NOMO-1 treated with DMSO at 0.1 percent for 48 hours (cell line): ENCODE data around the gene RPS14.

ENCODE experiments used
- DNase-seq: peaks from one replicate; lab custom pipeline; 2025; ENCODE audit not compliant: unreplicated experiment; lab: John Stamatoyannopoulos, UW

Gene RPS14

DNA sequence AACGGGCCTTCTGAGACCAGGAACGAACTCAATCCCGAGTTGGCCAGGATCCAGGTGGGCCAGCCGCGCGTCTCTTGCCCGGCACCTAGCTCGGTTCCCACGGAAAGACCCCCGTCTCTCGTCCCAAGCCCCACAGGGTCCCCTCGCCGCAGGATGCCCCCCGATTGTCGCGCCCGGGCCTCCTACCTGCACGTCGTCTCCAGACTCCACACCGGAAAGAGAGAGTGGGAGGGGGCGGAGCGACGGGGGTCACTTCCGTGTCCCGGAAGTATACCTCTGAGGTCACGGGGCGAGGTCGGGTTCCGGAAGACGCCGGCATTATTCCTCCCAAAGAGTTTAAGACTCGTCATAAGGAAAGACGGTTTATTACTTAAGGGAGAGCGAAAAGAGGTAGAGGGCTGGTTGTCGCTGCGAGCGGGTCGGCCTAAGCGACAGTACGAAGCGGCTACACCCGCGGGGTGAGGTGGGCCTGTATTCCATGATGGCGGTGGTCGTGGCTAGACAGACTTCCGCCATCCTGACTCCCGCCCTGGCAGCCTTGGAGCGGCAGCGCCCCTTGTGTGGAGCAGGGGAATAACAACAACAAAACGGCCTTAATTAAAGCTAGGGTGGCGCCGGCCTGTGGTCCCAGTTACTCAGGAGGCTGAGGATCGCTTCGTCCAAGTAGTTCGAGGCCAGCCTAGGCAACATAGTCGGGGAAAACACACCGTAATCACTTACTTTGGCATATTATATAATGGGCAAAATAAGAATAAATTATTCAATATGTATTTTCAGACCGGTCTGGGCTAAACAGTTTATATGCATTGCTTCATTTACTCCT is at the start of gene RPS14:
RPS14 (minus strand) TSS at position 223 of the 823 bp plus-strand sequence. CDS start 2,006 bp downstream, outside the sequence.
- DNase-seq, result peak; percentile 86

DNA sequence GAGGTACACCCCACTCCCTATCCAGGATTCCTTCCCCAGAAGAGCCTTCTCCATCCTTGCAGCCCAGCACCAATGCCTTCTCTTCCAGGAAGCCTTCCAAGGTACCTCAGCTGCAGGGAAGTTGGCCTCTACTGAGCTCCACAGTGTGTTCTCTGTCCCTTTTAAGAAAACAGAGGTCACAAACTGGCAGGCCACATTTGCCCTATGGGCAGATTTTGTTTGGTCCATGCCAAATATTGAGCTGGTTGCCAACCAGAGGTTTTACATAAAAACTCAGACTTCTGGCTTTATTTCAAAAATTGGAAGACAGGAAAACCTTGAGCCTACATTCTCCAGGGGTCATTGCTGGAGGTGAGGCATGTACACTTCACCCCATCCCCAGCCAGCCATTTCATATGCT is 49.4 kb upstream of the RPS14 start:
- no peak for DNase-seq

DNA sequence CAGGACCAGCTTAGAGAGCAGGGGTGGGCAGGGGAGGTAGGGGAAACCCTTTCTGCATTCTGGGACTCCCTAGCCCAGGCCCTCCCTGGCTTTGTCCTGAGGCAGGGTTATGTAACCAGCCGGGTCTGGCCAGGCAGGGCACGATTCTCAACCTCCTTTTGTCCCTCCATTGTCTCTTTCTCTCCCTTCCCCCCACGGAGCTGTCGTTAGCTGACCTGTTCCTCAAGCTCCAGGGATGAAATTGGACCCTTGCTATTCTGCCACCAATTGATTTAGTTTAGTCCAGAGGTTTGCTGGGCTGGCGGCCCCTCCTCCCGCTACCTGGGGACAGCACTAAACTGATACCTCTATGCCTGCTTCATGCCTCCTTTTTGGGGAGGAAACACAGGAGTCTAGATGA is 49.0 kb upstream of the RPS14 start:
- DNase-seq, result no peak

DNA sequence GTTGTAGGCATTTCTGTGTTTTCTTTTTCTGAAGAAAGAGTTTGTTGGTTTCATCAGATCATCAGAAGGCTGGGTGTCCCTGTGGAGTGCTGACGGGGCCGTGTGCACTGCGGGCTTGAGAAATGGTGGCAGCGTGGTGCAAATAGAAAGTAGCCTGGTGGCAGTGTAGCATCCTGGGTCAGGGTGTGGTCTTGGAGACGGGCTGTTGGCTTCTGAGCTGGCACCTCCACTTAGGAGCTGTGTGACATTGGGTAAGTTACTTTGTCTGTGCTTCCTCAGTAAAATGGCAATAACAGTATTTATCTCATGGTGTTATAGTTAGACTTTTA is 48.4 kb upstream of the RPS14 start:
- DNase-seq, result no peak

DNA sequence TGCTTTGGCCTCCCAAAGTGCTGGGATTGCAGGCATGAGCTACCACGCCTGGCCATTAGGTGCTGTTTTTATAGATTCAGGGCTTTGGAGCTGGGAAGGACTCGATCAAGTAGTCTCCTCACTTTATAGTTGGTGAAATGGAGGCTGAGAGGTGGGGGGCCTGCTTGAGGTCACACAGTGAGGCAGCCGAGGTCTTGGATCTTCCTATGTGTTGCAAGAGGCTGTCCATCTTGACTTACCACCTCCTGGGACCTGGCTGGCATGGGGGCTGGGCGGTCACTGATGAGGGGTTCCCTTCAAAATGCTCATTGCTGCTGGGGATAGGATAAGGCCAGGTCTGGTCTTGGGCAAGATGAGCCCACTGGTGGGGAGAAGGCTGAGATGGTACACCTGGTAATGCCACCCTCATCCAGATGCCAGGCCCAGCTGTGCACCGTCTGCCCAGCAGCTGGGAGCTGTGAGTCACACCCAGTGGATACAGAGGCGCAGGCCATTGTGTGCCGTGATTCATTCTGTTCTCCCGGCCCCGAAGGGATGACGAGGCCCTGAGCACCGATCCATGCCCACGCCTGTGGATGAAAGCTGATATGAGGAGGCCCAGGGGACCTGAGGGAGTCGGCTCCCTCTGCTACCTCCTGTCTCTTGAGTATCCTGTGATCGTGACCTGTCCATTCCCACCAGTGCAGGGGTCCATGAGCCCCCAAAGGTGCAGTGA is 47.9 kb upstream of the RPS14 start:
- DNase-seq, result no peak

DNA sequence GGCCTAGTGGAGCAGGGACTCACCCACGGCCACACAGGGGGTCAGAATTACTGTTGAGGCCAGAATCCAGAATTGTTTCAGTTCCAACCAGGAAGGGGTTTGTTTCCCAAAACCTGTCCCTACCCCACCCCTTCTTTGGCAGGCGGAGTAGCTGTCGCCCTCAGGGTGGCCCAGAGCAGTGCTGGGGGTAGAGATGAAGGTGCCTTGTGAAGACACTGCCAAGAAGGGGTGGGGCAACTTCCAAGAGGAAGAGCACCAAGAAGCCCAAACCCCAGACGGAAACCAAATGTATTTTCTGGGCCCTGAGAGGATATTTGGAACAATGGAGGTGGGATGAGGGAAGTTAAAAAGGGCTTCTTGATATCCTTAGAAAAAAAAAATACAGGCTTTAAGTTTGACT is 47.0 kb upstream of the RPS14 start:
- no peak for DNase-seq

DNA sequence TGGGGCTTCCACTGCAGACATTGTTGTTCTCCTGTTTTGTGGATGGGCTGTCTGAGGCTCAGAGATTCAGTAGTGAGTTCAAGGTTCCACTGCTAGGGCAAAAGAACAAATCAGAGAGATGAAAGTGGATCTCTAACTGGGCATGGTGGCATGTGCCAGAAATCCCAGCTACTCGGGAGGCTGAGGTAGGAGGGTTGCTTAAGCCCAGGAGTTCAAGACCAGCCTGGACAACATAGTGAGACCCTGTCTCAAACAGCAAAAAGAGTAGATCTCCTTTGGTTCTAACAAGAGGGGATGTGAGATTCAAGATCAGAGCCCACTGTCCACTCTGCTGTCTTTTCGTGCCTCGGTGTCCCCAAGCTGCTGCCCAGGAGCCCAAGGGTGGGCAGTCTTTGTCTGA is 46.6 kb upstream of the RPS14 start:
- DNase-seq, result no peak

DNA sequence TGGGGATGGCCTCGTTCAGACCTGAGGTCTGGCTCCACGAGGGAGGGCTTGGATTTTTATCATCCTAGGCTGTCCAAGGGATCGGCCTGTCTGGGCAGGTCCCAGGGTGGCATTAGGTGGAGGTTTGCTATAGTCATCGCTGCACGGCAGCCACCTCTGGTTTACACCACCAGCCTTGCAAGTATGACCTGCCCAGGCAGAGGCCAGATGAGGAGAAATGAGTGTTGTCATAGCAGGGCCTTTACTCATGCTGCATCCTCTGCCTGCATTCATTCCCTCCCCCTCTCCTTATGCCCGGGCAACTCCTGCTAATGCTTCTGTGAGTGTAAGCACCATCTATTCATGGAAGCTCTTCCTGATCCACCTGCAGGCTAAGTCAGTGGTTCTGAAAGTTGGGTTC is 43.1 kb upstream of the RPS14 start:
- no peak for DNase-seq

DNA sequence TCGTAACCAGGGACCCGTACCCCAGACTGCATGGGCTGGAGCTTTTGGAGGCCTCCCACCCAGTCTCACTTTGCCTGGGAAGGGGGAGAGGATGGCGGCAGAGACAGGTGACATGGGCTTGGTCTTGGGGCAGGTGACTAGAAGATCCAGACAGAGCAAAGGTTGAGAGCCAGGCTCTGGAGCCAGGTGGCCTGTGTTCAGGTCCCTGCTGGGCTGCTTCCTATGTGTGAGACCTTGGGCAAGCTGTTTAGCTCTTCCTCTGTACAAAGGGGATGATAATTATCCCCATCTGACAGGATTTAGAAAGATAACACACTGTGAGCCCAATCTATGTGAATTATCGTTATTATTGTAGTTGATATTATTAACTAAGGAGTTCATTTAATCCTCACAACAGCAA is 42.3 kb upstream of the RPS14 start:
- no peak for DNase-seq

DNA sequence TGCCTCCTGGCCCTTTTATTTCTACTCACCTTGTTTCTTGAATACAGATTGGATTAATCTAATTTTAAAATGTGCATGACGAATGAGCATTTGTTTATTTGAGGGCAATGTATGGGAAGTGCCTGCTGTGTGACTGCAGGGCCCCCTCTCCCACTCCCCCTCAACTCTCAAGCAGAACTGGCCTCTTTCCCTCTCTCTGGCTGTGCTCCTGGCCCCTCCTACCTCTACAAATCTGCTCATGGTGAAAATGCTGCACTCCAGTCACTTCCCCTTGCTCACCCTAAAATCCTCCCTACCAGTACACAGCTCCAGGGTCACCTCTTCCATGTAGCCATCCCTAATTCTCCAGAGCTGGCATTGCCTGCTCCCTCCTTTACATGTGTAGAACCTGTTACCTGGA is 41.2 kb upstream of the RPS14 start:
- DNase-seq, result peak; percentile 41

DNA sequence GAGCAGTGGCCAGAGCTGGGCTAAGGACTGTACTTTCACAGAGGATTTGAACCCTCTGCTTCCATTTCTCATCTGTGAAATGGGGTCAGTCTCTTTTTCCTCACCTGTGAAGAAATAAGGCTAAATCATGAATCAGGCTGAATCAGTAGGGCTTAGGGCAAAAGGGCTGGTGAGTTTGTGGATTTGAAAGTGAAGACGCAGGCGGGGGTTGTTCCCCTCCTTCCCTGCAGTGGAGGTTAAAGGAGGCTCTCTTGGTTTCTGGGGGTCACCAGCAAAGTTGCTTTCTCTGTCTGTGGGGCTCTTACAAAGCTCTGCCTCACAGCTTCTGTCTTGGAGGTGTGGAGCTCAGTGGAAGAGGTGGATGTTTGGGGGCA is 40.7 kb upstream of the RPS14 start:
- no peak for DNase-seq

DNA sequence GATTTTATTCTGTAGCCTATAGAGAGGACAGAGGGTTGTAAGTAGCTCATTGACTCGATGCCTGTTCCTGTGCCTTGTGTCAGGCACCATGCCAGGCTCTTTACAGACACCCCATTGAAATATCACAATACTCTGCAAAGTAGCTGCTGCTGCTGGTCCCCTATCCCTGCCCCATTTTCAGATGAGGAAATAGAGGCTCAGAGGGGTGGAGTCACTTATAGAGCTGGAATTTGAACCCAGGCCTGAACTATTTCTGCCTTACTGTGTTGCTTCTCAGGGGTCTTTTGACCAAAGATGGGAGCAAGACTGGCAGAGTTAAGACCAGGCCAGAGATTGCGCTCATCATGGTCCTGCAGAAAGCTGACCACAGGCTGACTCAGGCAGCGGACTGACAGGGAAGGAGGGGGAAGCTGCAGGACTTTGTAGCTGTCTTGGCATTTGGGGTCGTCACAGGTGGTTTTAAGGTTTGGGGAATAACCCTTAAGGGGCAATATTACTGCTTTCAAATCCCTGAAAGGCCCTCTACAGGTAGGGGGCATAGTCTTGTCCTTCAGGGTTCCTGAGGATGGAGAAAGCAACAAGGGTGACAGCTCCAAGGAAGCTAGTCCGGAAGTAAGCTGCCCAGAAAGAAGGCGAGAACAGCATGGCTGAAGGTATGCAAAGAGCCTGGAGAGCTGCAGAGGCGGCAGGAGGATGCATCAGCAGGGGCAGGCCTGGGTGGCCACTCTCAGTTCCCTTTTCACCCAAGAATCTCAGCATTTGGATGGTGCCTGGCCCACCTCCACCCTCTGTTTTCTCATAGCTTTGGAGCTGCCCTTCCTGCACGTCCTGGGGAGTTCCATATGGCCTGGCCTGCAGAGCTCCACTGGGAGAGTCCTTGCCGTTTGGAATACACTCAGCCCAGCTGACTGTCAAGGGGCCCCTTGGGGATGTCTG is 40.1 kb upstream of the RPS14 start:
- DNase-seq, result peak; percentile 78

DNA sequence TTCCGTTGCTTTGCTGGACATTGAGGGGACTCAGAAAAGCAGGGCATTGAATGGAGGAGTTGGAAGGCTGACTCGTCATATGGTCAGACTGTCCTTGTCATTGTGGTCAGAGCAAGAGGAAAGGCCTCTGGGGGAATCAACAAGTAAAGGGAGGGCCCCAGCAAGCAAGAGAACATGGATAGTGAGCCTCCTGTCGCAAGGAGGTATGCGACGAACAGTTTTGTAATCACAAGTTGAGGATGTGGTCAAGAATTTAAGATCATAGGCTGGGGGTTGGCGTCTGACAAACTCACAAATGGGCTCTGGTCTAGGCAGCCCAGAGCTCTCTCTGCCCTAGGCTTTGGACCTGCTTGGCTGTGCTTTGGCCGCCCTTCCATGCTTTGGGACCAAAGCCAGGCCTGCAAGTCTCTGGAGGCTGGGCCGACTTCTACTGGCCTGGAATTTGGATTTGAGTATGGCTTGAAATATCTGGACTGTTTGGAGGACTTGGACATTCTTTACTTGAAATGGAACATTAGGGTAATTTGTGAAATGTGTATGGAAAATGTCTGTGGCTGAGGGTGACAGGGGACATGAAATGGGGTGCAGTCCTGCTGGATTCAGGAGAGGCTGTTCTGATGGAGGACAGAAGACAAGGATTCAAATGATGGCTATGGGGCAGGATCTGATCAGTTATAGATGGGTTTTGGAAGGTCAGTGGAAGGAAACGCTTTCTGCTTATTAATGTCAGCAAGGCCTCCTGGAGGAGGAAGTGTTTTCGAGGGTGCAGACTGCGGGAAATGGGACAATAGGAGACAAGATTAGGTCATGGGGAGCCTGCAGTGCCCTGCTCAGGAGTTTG is 39.2 kb upstream of the RPS14 start:
- peak; percentile 84 for DNase-seq

DNA sequence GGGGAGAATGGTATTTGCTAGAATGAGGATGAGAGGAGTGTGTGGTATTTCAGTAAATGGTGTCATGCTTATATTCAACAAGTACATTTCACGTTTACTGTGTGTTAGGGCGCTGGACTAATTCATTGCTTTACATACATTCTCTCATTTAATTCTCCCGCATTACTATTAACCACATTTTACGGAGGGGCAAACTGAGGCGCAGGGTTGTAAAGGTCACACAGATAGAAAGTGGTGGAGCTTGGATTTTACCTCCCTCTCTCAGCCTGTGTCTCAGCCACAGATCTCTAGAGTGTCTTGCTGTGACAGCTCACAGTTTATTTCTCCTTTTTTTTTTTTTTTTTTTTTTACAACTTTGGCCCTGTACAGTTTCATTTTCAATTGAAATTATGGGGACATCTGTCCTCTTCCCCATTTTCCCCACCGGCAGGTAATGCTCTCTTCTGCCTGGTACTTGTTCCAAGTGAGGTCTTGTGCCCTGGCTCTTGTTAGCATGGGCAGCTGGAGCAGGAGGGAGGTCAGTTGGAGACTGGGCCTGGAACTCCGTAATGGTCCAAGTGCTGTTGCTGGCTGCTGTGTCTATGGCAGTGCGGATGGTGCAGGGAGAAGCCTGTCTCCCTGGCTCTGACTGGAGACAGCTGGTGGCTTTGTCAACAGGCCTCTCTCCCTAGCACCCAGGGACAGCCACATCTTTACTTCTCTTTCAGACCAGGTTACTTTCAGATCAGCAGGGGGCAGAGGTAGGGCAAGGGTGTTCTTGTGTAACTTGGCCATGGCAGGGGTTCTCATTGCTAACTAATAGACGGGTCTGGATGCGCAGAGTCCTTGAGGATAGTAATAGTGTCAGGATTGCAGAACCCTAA is 37.9 kb upstream of the RPS14 start:
- peak; percentile 72 for DNase-seq

DNA sequence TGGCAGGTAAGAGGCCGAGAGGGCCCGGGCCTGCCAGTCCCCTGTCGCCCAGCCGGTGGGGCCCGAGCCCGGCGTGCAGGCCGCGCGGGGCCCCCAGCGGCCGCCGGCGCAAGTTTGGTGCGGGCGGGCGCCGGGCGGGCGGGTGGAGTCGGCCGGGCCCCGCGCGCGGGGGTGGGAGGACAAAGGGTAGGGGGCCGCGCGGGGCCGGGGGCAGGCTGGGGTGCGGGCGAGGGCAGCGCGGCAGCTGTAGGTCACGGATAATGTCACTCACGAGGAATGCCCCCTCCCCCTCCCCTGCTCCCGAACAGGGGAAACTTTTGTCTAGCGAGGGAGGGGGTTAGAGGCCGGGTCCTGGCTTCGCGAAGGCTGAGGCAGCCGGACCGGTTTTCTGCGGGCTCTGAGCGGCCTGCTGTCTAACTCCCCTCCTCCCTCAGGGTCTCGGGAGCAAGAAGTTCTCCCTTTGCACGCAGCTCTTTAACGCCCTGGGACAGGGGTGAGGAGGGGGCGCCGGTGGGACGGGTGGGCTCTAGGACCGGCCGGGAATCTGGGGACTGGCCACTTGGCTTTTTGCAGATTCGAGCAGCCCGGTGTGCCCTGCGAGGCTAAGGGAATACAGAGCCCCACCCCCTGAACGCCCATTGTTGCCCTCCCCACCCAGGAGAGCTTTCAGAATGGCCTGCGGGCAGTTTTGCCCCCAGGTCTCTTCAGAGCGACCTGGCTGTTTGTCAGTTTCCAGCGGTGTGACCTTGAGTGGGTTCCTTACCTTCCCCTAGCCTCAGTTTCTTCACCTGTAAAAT is 37.1 kb upstream of the RPS14 start:
- peak; percentile 32 for DNase-seq

DNA sequence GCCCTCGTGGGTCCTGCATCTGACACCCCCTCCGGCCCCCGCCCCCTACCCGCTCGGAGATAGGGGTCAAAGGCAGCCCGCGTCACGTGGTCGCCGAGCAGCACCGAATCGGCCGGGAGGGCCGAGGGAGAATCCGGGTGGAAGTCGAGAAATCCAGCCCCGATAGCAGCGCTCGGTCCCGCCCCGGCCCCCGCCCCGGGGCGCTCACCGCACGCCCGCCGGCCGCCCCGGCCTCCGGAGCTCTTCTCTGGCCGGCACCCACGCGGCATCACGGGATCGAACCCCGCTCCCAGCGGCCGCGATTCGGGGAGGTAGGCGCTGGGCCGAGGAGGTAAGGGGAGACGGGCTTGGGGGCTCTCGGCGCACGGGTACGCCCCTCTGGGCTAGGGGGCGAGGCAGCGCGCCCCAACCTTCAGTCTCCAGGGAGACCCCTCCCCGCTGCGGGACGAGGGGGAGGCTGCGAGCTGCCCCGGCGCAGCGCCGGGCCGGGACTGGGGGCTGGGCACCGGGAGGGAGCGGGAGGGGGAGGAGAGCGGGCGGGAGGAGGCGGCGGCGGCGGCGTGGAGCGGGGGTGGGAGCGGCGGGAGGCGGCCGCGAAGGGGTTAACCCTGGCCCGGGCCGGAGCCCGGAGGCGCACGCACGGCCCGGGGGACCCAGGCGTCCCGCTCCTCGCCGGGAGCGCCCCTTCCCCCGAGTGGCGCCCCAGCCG is 36.3 kb upstream of the RPS14 start:
- no peak for DNase-seq

DNA sequence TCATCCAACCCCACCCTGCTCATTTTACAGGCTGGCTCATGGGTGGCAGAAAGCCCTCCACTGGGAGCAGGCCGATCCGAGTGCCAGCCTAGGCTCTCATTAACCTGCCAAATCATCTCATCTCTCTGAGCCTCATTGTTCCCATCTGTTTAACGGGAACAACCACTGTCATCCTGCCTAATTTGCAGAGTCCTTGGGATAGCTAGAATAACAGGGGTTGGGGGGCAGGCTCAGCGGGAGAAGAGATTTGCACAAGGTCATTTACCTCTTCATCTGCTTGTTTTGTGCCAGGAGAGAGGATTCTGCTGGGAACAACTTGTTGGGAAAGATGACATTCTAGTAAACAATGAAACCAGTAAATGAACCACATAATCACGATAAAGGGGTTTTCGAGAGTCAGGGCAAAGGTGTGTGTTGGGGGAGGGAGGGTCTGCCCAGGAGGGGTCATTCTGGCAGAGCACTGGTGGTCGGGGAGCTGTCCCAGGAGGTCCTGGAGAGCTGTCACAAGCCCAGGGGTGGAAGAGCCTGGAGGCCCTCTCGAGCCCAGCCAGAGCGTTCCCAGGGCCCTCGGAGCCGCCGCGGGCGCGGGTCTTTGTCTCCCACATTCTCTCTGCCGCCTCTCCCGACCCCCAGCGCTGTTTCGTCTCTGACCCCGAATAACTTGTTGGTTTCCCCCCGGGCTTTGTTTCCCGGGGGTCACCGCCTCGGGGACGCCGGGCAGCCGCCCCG is 35.6 kb upstream of the RPS14 start:
- DNase-seq, result no peak

DNA sequence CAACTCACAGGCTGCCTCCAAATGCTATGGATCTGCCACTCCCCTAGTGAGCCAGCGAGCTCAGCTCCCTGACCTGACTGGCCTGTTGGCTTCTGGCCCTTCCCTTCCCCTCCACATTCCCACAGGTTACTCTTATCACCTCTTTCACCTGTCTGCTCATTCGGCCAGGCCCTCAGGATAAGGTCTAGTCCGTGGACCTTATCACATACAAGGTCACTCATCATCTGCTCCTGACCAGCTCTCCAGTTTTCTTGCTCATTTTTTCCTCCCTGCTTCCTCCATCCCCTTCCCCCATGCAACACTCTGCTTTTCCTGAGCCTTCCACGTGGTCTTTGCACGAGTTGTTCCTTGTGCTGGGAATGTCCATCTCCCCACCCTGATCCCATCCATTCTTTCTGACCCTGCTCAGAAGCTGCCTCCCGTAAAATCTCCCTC is 32.5 kb upstream of the RPS14 start:
- DNase-seq, result no peak
